ENCODE data around the gene SRCIN1. TPM values are rescaled to one million over a fixed set of nuclear protein-coding genes. Genes with fewer than 3 reads are reported as not detected.

The SRCIN1 gene
- total RNA-seq, 4 donors from 2014 or later = 0.09 to 1.7 (median 1.3) TPM

DNA sequence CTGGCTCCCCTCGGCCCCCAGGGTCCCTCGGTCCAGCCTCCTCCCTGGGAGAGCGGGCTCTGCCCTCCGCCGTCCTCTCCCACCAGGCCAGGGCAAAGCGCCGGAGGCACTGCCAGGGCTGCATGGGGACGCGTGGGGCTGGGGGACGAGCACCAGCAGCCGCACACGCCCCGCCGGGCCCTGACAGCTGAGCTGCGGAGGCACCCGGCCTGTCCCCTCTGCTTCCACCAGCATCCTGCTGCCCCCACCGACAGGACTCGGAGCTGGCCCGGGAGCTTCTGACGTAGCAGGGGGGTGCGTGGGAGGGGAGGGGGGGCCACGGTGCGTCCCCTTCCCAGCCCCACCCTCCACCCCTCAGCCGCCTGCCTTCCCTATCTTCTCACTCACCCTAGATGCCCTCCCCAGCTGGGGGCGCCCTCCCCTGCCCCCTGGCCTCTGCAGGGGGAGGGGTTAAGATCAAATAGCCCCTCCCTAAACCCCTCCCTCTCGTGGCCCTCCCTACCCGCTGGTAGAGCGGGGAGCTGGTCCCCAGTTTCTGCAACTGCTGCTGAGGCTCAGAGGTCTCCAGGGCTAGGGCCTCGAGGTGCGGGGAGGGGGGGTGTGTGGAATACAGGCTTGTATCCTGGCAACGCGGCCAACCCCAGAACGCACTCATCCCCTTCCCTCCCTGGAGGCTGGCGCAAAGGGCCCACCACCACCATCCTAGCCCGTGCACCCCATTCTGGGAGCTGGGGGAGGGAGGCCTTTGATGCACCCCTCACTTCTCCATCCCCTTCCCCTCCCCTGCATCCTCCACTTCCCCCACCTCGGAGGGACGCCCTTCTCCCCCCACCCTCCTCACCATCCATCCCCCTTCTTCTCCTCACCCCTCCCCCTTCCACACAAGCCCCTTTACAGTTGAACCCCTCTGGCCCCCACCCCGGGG is 1.0 kb downstream of the SRCIN1 start:
- peaks cover 10 to 95% (median 18%) of the 10 kb centered on the region in 4 donors for H3K27me3 ChIP-seq
- no peaks in the 10 kb centered on the region for H3K9me3 ChIP-seq
- peaks cover 15 to 37% (median 19%) of the 10 kb centered on the region in 3 donors for H3K4me1 ChIP-seq
- no peak for DNase-seq
- no peak overlapping the region for H3K27ac ChIP-seq
- no peaks in the 10 kb centered on the region for H3K36me3 ChIP-seq
- H3K4me3 ChIP-seq = peak overlapping the region in 2 of 4 donors; percentile 62 to 72
- intact Hi-C loops (cut with DNase I) = no loop called here
- 0 to 2% methylated on average over 8 to 16 of the region's 38 CpGs for WGBS, 2 donors
- TF ChIP-seq, protein P1, sequence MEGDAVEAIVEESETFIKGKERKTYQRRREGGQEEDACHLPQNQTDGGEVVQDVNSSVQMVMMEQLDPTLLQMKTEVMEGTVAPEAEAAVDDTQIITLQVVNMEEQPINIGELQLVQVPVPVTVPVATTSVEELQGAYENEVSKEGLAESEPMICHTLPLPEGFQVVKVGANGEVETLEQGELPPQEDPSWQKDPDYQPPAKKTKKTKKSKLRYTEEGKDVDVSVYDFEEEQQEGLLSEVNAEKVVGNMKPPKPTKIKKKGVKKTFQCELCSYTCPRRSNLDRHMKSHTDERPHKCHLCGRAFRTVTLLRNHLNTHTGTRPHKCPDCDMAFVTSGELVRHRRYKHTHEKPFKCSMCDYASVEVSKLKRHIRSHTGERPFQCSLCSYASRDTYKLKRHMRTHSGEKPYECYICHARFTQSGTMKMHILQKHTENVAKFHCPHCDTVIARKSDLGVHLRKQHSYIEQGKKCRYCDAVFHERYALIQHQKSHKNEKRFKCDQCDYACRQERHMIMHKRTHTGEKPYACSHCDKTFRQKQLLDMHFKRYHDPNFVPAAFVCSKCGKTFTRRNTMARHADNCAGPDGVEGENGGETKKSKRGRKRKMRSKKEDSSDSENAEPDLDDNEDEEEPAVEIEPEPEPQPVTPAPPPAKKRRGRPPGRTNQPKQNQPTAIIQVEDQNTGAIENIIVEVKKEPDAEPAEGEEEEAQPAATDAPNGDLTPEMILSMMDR (IDR thresholded peaks at IDR 0.05) = no peak
- no peak for TF ChIP-seq POLR2A (IDR thresholded peaks at IDR 0.05)

- TF ChIP-seq POLR2A (IDR thresholded peaks at IDR 0.05) = no peak
- TF ChIP-seq, protein P1 (IDR thresholded peaks at IDR 0.05) = no peak
- H3K27me3 ChIP-seq = peaks cover 10 to 93% (median 18%) of the 10 kb centered on the region in 4 donors
- intact Hi-C loops (cut with DNase I) = no loop called here
Observed at GRCh38 chr17:38603786-38604478, 1.8 kb downstream of the SRCIN1 start.

DNA sequence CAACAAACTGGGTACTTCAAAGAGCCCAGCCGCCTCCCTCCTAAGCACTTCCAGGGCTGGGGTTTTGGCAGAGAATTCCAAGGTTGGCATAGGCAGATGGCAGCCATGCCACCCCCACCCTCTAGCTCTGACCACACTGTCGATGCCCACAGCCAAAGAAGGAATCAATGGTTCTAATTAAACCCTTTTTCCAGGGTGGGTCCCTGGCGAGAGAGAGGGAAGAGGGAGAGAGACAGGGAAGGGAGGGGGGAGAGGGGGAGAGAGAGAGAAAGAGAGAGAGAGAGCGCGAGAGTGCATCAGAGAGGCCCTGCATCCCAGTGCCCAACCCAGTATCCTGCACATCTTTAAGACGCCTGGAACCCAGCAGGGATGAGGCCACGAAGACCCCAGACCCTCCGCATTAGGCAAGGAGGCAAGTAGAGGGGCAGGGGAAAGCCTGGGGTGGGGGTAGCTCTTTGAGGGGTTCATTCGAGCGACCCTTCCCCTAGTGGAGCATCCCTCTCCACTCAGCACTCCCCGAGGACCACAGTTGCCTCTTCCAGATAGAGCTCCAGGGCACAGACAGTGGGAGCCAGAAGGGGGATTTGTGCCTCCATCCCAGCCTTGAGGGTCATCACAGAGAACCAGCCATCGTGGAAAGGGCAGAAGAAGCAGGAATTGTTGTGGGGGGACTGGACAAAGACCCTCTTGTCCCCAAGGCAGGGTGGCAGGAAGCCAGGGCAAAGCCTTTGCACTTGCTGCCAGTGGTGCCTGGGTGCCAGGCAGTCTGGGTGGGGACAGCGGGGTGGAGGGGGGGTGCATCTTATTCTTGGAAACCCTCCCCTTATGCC is 2.6 kb downstream of the SRCIN1 start:
- Histone ChIP-seq H3K4me1 (peaks cover 15 to 37% (median 19%) of the 10 kb centered on the region in 3 donors), H3K9me3 (no peaks in the 10 kb centered on the region), H3K4me3 (no peak overlapping the region), H3K27ac (no peak overlapping the region), H3K36me3 (no peaks in the 10 kb centered on the region), H3K27me3 (peaks cover 10 to 93% (median 18%) of the 10 kb centered on the region in 4 donors)
- no peak for DNase-seq
- TF ChIP-seq POLR2A (IDR thresholded peaks at IDR 0.05) = no peak
- TF ChIP-seq, protein P1 (IDR thresholded peaks at IDR 0.05) = no peak
- WGBS, 2 donors = 50 to 54% methylated on average over 9 to 12 of the region's 13 CpGs
- intact Hi-C loops (cut with DNase I) = no loop called here

More at GRCh38 chr17:38603786-38604478, 1.8 kb downstream of the SRCIN1 start:
- no peaks in the 10 kb centered on the region for H3K36me3 ChIP-seq
- no peak overlapping the region for H3K27ac ChIP-seq
- 28 to 30% methylated on average over 2 to 4 of the region's 6 CpGs for WGBS, 2 donors
- H3K4me1 ChIP-seq = peaks cover 15 to 37% (median 19%) of the 10 kb centered on the region in 3 donors
- DNase-seq = no peak
- no peak overlapping the region for H3K4me3 ChIP-seq
- no peaks in the 10 kb centered on the region for H3K9me3 ChIP-seq

- H3K27me3 ChIP-seq = peaks cover 10 to 93% (median 14%) of the 10 kb centered on the region in 4 donors
- DNase-seq = no peak
- H3K9me3 ChIP-seq = no peaks in the 10 kb centered on the region
- intact Hi-C loops (cut with DNase I) = no loop called here
- no peaks in the 10 kb centered on the region for H3K36me3 ChIP-seq
- no peak overlapping the region for H3K27ac ChIP-seq
- peaks cover 15 to 35% (median 19%) of the 10 kb centered on the region in 3 donors for H3K4me1 ChIP-seq
- WGBS, 2 donors = 9 to 14% methylated on average over 1 to 2 of the region's 2 CpGs
- no peak overlapping the region for H3K4me3 ChIP-seq
- TF ChIP-seq, protein P1 (IDR thresholded peaks at IDR 0.05) = no peak
- TF ChIP-seq POLR2A (IDR thresholded peaks at IDR 0.05) = no peak
Observed at GRCh38 chr17:38602453-38602852, 3.3 kb downstream of the SRCIN1 start.
